Right ventricle myocardium superior (tissue), 1 donor: ENCODE results near the gene YIPF1. TPM values are rescaled to one million over a fixed set of nuclear protein-coding genes. Genes with fewer than 3 reads are reported as not detected.
A peak's percentile ranks its signal among the peaks of the same experiment; 100 is the strongest.
"Not testable (repeated sequence)": the region's sequence is repeated elsewhere in the genome, so short reads cannot be mapped to it uniquely, and the experiment has no call there.

Experiments
- ATAC-seq: fragments of 200-7000 bp; cut with Tn5 transposase; one replicate; pipeline ENCODE4 v1.9.1; 2020; ENCODE audit warnings: mild to moderate bottlenecking; ENCODE audit not compliant: poor library complexity
- DNase-seq: peaks from one replicate; pipeline ENCODE4 v3.0.0-alpha.2; 2020
- intact Hi-C: fragments of 100-400 bp; cut with DNase I; formaldehyde crosslinking; loops from one replicate; pipeline ENCODE4 v1.11.2; 2022
- total RNA-seq: library from RNA; stranded (reverse); fragmentation: NEBNext Ultra II Directional; extraction: Animal tissue kit (Norgen Biotek cat#: 25700); gene quantifications from one replicate; pipeline ENCODE4 v1.2.1, GENCODE V29; 2021
- donor health status: DM: no; HTN: yes; CAD: no; lungs with severe emphysema.

Gene YIPF1
- total RNA-seq, 1 donor from 2014 or later: 13.6 TPM

GRCh38 chr1:53860967-53861411, 28.6 kb downstream of the YIPF1 start:
- DNase-seq: no peak
- intact Hi-C loops: no loop called here

GRCh38 chr1:53851571-53852285, 37.9 kb downstream of the YIPF1 start:
- intact Hi-C loops: no loop called here
- DNase-seq (no peak), ATAC-seq (no peak)

More at GRCh38 chr1:53860967-53861411, 28.6 kb downstream of the YIPF1 start:
- ATAC-seq: peak; percentile 59

- intact Hi-C loops: no loop called here
- no peak for ATAC-seq
- no peak for DNase-seq
Measured at GRCh38 chr1:53850082-53850673, 39.4 kb downstream of the YIPF1 start.

GRCh38 chr1:53847980-53848379, 41.6 kb downstream of the YIPF1 start:
- intact Hi-C loops: no loop called here
- no peak for DNase-seq
- no peak for ATAC-seq

GRCh38 chr1:53842347-53842746, 47.2 kb downstream of the YIPF1 start:
- no peak for ATAC-seq
- intact Hi-C loops: no loop called here
- DNase-seq: no peak

- DNase-seq: no peak
- intact Hi-C loops: no loop called here
- ATAC-seq: no peak
Measured at GRCh38 chr1:53838654-53838974, 51.0 kb downstream of the YIPF1 start.

- intact Hi-C loops: no loop called here
- peak; percentile 93 for DNase-seq
- peak; percentile 98 for ATAC-seq
Measured at GRCh38 chr1:53837924-53838653, 51.5 kb downstream of the YIPF1 start, which contains the start of gene NDC1. TSS of gene NDC1 (minus strand) at chr1:53838296. CDS start at chr1:53838261, 35 bp downstream.

GRCh38 chr1:53837646-53837923, 52.0 kb downstream of the YIPF1 start:
- DNase-seq (no peak), ATAC-seq (no peak)
- intact Hi-C loops: no loop called here

GRCh38 chr1:53835491-53835890, 54.1 kb downstream of the YIPF1 start:
- intact Hi-C loops: no loop called here
- DNase-seq (no peak), ATAC-seq (no peak)

GRCh38 chr1:53834776-53835175, 54.8 kb downstream of the YIPF1 start:
- no peak for ATAC-seq
- intact Hi-C loops: no loop called here
- DNase-seq: no peak

- DNase-seq (no peak), ATAC-seq (no peak)
- intact Hi-C loops: no loop called here
Measured at GRCh38 chr1:53833393-53833792, 56.2 kb downstream of the YIPF1 start.

GRCh38 chr1:53826367-53826766, 63.2 kb downstream of the YIPF1 start:
- no peak for DNase-seq
- intact Hi-C loops: no loop called here
- no peak for ATAC-seq

- intact Hi-C loops: no loop called here
- no peak for ATAC-seq
- DNase-seq: no peak
Measured at GRCh38 chr1:53825306-53825705, 64.3 kb downstream of the YIPF1 start.

GRCh38 chr1:53822931-53823330, 66.7 kb downstream of the YIPF1 start:
- intact Hi-C loops: no loop called here
- ATAC-seq (no peak), DNase-seq (no peak)

GRCh38 chr1:53821380-53821779, 68.2 kb downstream of the YIPF1 start:
- intact Hi-C loops: no loop called here
- no peak for ATAC-seq
- no peak for DNase-seq

- DNase-seq (no peak), ATAC-seq (no peak)
- intact Hi-C loops: no loop called here
Measured at GRCh38 chr1:53819387-53819786, 70.2 kb downstream of the YIPF1 start.

- DNase-seq, ATAC-seq, intact Hi-C loops: not testable (repeated sequence)
Measured at GRCh38 chr1:53816584-53816983, 73.0 kb downstream of the YIPF1 start.

GRCh38 chr1:53815484-53815883, 74.1 kb downstream of the YIPF1 start:
- ATAC-seq, DNase-seq, intact Hi-C loops: not testable (repeated sequence)

GRCh38 chr1:53811414-53811851, 78.2 kb downstream of the YIPF1 start:
- ATAC-seq: no peak
- intact Hi-C loops: no loop called here
- DNase-seq: no peak

- intact Hi-C loops: no loop called here
- no peak for ATAC-seq
- DNase-seq: no peak
Measured at GRCh38 chr1:53810497-53810896, 79.1 kb downstream of the YIPF1 start.
